GM18526 (cell line): ENCODE measurements around the gene DYRK1A.

Experiments
- POLR2A ChIP-seq: IDR thresholded peaks from 3 replicates; pipeline ENCODE4 v1.6.1; 2011; ENCODE audit not compliant: insufficient read length; ENCODE audit errors: extremely low read depth

DYRK1A gene

GRCh38 chr21:37366482-37367316 is at the start of gene DYRK1A:
TSS of gene DYRK1A (plus strand) at chr21:37366773. CDS start at chr21:37420375, 53,602 bp downstream.
- peak; percentile 45 for TF ChIP-seq POLR2A

GRCh38 chr21:37319551-37319950 is 47.0 kb upstream of the DYRK1A start:
- TF ChIP-seq POLR2A = no peak

- no peak for TF ChIP-seq POLR2A
Measured at GRCh38 chr21:37322084-37322483, 44.5 kb upstream of the DYRK1A start.

GRCh38 chr21:37324558-37324957 is 42.0 kb upstream of the DYRK1A start:
- TF ChIP-seq POLR2A = no peak

- TF ChIP-seq POLR2A = no peak
Measured at GRCh38 chr21:37331411-37331810, 35.2 kb upstream of the DYRK1A start.

GRCh38 chr21:37335053-37335452 is 31.5 kb upstream of the DYRK1A start:
- TF ChIP-seq POLR2A = no peak

- no peak for TF ChIP-seq POLR2A
Measured at GRCh38 chr21:37337179-37337578, 29.4 kb upstream of the DYRK1A start.

- TF ChIP-seq POLR2A = no peak
Measured at GRCh38 chr21:37337831-37338230, 28.7 kb upstream of the DYRK1A start.

- no peak for TF ChIP-seq POLR2A
Measured at GRCh38 chr21:37338671-37339551, 27.7 kb upstream of the DYRK1A start.

- TF ChIP-seq POLR2A = no peak
Measured at GRCh38 chr21:37339552-37339939, 27.0 kb upstream of the DYRK1A start.

GRCh38 chr21:37341254-37341960 is 25.2 kb upstream of the DYRK1A start:
- no peak for TF ChIP-seq POLR2A

- TF ChIP-seq POLR2A = no peak
Measured at GRCh38 chr21:37342046-37342632, 24.4 kb upstream of the DYRK1A start.

GRCh38 chr21:37346841-37347430 is 19.6 kb upstream of the DYRK1A start:
- TF ChIP-seq POLR2A = no peak

GRCh38 chr21:37348664-37349063 is 17.9 kb upstream of the DYRK1A start:
- no peak for TF ChIP-seq POLR2A

- no peak for TF ChIP-seq POLR2A
Measured at GRCh38 chr21:37350472-37350871, 16.1 kb upstream of the DYRK1A start.
